K562 (cell line): ENCODE results near the gene ANKRD11. TPM values are rescaled to one million over a fixed set of nuclear protein-coding genes. Genes with fewer than 3 reads are reported as not detected.

Source experiments
- CGGBP1 ChIP-seq: fragments of 250-450 bp; sonication (Bioruptor Pico); IDR thresholded peaks from 2 replicates; pipeline ENCODE4 v1.9.0; 2021; ENCODE audit warnings: mild to moderate bottlenecking
- DACH1 ChIP-seq: fragments of 450-650 bp; IDR thresholded peaks from 2 replicates; pipeline ENCODE4 v1.6.1; 2018; ENCODE audit not compliant: partially characterized antibody
- ETS1 ChIP-seq: conservative IDR thresholded peaks from 2 replicates; pipeline ENCODE4 v1.6.1; 2011; ENCODE audit warnings: low read depth, mild to moderate bottlenecking, low read length; ENCODE audit not compliant: control insufficient read depth
- FOXJ2 ChIP-seq: fragments of 200-800 bp; sonication (Bioruptor generic); IDR thresholded peaks from 2 replicates; pipeline ENCODE4 v1.6.1; 2016; ENCODE audit warnings: missing genetic modification characterization, missing compliant biosample characterization
- FOXP4 ChIP-seq: sonication (generic); formaldehyde crosslinking; IDR thresholded peaks from 2 replicates; pipeline ENCODE4 v1.8.0; 2022; ENCODE audit warnings: mild to moderate bottlenecking, missing genetic modification reagents, borderline replicate concordance
- GABPA ChIP-seq: fragments of 200-800 bp; sonication (Bioruptor generic); conservative IDR thresholded peaks from 2 replicates; pipeline ENCODE4 v1.6.1; 2016; ENCODE audit warnings: low read depth, missing genetic modification characterization, missing compliant biosample characterization
- GTF2E2 ChIP-seq: fragments of 200-800 bp; sonication (Bioruptor generic); IDR thresholded peaks from 2 replicates; pipeline ENCODE4 v1.6.1; 2016; ENCODE audit warnings: missing genetic modification characterization, missing compliant biosample characterization
- HMBOX1 ChIP-seq: sonication (generic); IDR thresholded peaks from 2 replicates; pipeline ENCODE4 v1.6.1; 2016
- IRF1 ChIP-seq: sonication (generic); formaldehyde crosslinking; IDR thresholded peaks from 2 replicates; pipeline ENCODE4 v1.8.0; 2022; ENCODE audit warnings: missing genetic modification reagents, mild to moderate bottlenecking, borderline replicate concordance
- MAFG ChIP-seq: fragments of 450-650 bp; conservative IDR thresholded peaks from 2 replicates; pipeline ENCODE4 v1.6.1; 2016; ENCODE audit warnings: missing genetic modification characterization, missing compliant biosample characterization
- MYNN ChIP-seq, 2 experiments: sonication (generic); formaldehyde crosslinking in 1 of 2; IDR thresholded peaks; 2 replicates each; pipeline versions ENCODE4 v1.5.0 to v1.6.1; 2016 to 2020; ENCODE audit warnings: antibody characterized with exemption in 1 of 2, missing genetic modification reagents in 1 of 2
- NCOA4 ChIP-seq: fragments of 450-650 bp; IDR thresholded peaks from 2 replicates; pipeline ENCODE4 v1.6.1; 2018; ENCODE audit warnings: mild to moderate bottlenecking; ENCODE audit not compliant: partially characterized antibody
- NCOA6 ChIP-seq: fragments of 450-650 bp; IDR thresholded peaks from 2 replicates; pipeline ENCODE4 v1.6.1; 2017; ENCODE audit warnings: mild to moderate bottlenecking
- PRMT5 ChIP-seq: sonication (generic); formaldehyde crosslinking; IDR thresholded peaks from 2 replicates; pipeline ENCODE4 v1.5.0; 2020; ENCODE audit warnings: missing genetic modification reagents
- RAD21 ChIP-seq, 2 experiments: fragments of 250-450 bp in 1 of 2; fragments of 450-650 bp in 1 of 2; sonication (Bioruptor Pico) in 1 of 2; formaldehyde crosslinking in 1 of 2; IDR thresholded peaks in 1 of 2; conservative IDR thresholded peaks in 1 of 2; 2 replicates each; pipeline versions ENCODE4 v1.4.0 to v1.8.0; 2020 to 2022; ENCODE audit warnings: mild to moderate bottlenecking in 2 of 2, moderate library complexity in 1 of 2
- SMAD2 ChIP-seq: fragments of 150-350 bp; IDR thresholded peaks from 2 replicates; pipeline ENCODE4 v1.6.1; 2014; ENCODE audit warnings: low read depth, mild to moderate bottlenecking, low read length
- SMAD3 ChIP-seq: fragments of 450-650 bp; formaldehyde crosslinking; conservative IDR thresholded peaks from 2 replicates; pipeline ENCODE4 v1.4.0; 2020; ENCODE audit warnings: mild to moderate bottlenecking
- ZBTB12 ChIP-seq: fragments of 250-450 bp; sonication (Bioruptor Pico); IDR thresholded peaks from 2 replicates; pipeline ENCODE4 v1.4.0; 2020
- ZBTB2 ChIP-seq: fragments of 450-650 bp; IDR thresholded peaks from 2 replicates; pipeline ENCODE4 v1.6.1; 2016; ENCODE audit warnings: antibody characterized with exemption
- ZNF76 ChIP-seq: fragments of 250-450 bp; sonication (Bioruptor Pico); IDR thresholded peaks from 2 replicates; pipeline ENCODE4 v1.4.0; 2020; ENCODE audit warnings: mild to moderate bottlenecking, moderate library complexity, borderline replicate concordance
- polyA plus RNA-seq, 8 experiments: library from polyadenylated mRNA; depleted of rRNA in 4 of 8; stranded (reverse) in 5 of 8; unstranded in 3 of 8; fragments of >200 nt; fragmentation: Nextera tagmentation in 2 of 8; fragmentation: Illumina TruSeq in 1 of 8; extraction: Ambion mirVana in 2 of 8; extraction: Trizol in 1 of 8; gene quantifications; 2 replicates each; pipeline versions ENCODE4 v1.2.1 to v1.2.3, GENCODE V29; 2011 to 2014; ENCODE audit warnings: inconsistent platforms in 1 of 8, missing spikeins in 1 of 8
- total RNA-seq, 7 experiments: library from RNA; depleted of rRNA in 6 of 7; stranded (reverse); fragments of >200 nt in 6 of 7; fragmentation: Illumina TruSeq in 2 of 7; extraction: Trizol in 2 of 7; gene quantifications; 2 replicates each; pipeline versions ENCODE4 v1.2.1 to v1.2.3, GENCODE V29; 2011 to 2021; ENCODE audit warnings: low replicate concordance in 1 of 7

Gene ANKRD11
- total and polyA plus RNA-seq, 9 of the 15 experiments (the other 6 are each of a cell fraction or from before 2014, with no cell fraction given), result 4.7 to 126 (median 31.7) TPM

GRCh38 chr16:89219365-89219764 lies 271.0 kb downstream of the ANKRD11 start (continued):
- TF ChIP-seq RAD21 (CRISPR knock-in tag; conservative IDR thresholded peaks at IDR 0.05 in 1 of 2, IDR thresholded peaks at IDR 0.05 in 1 of 2) (0 out of 4 replicates have a peak, but pooled peaks of 1 of the 2 experiments have one; percentile 18), FOXP4 (CRISPR knock-in tag) (no peak), GTF2E2 (tag) (no peak), PRMT5 (CRISPR knock-in tag) (no peak), MAFG (tag) (no peak), SMAD3 (CRISPR knock-in tag) (no peak), ETS1 (peak; percentile 79; the same call in 1 of the 2 replicates), HMBOX1 (peak; percentile 55; the same call in 1 of the 2 replicates), SMAD2 (no peak), NCOA4 (no peak), CGGBP1 (CRISPR knock-in tag) (no peak), IRF1 (no peak), ZBTB2 (0 out of 2 replicates have a peak, but pooled peaks have one; percentile 57), NCOA6 (no peak), FOXJ2 (tag) (no peak), GABPA (tag) (no peak), DACH1 (no peak), ZBTB12 (CRISPR knock-in tag) (no peak), MYNN (IDR thresholded peaks at IDR 0.05) (peak; percentile 67; the same call in 1 of the 2 replicates), MYNN (CRISPR knock-in tag; IDR thresholded peaks at IDR 0.05) (no peak), ZNF76 (CRISPR knock-in tag) (no peak)
